ENCODE measurements around the gene CCDC185. TPM values are rescaled to one million over a fixed set of nuclear protein-coding genes. Genes with fewer than 3 reads are reported as not detected.

The CCDC185 gene
- total RNA-seq, 3 donors from 2014 or later, result not detected

DNA sequence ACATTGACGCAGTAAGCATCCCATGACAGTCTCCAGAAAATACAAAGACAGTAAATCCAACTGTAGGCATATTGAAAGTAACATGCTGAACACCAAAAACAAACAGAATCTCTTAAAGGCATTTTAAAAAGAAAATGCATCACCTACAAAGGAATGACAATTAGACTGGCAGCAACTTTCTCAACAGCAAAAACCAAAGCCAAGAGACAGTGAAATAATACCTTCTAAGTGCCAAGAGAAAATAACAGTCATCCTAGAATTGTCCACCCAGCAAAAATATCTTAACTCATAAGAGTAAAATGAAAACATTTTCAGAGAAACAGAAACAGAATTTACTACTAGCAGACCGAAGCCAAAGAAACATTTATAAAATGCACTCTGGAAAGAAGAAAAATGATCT, 20.0 kb downstream of the CCDC185 start:
- H3K36me3 ChIP-seq, result no peaks in the 10 kb centered on the region
- intact Hi-C loops (cut with DNase I; ENCODE audit: low total_unique reads), result no loop called here
- TF ChIP-seq POLR2AphosphoS5 (IDR thresholded peaks at IDR 0.05) (no peak), POLR2A (IDR thresholded peaks at IDR 0.05) (no peak)
- TF ChIP-seq, protein P1, sequence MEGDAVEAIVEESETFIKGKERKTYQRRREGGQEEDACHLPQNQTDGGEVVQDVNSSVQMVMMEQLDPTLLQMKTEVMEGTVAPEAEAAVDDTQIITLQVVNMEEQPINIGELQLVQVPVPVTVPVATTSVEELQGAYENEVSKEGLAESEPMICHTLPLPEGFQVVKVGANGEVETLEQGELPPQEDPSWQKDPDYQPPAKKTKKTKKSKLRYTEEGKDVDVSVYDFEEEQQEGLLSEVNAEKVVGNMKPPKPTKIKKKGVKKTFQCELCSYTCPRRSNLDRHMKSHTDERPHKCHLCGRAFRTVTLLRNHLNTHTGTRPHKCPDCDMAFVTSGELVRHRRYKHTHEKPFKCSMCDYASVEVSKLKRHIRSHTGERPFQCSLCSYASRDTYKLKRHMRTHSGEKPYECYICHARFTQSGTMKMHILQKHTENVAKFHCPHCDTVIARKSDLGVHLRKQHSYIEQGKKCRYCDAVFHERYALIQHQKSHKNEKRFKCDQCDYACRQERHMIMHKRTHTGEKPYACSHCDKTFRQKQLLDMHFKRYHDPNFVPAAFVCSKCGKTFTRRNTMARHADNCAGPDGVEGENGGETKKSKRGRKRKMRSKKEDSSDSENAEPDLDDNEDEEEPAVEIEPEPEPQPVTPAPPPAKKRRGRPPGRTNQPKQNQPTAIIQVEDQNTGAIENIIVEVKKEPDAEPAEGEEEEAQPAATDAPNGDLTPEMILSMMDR (IDR thresholded peaks at IDR 0.05), result no peak
- H3K27ac ChIP-seq, result no peak overlapping the region
- H3K27me3 ChIP-seq, result no peaks in the 10 kb centered on the region
- no peak for DNase-seq (ENCODE audit: low spot score in 2 of 2)
- H3K4me1 ChIP-seq, result no peaks in the 10 kb centered on the region
- no peak overlapping the region for H3K4me3 ChIP-seq
- no peaks in the 10 kb centered on the region for H3K9me3 ChIP-seq

- no peak for DNase-seq (ENCODE audit: low spot score in 2 of 2)
- Histone ChIP-seq H3K4me1 (no peaks in the 10 kb centered on the region), H3K36me3 (no peaks in the 10 kb centered on the region), H3K27me3 (no peaks in the 10 kb centered on the region), H3K27ac (no peak overlapping the region), H3K9me3 (no peaks in the 10 kb centered on the region), H3K4me3 (no peak overlapping the region)
- TF ChIP-seq POLR2A (IDR thresholded peaks at IDR 0.05), result no peak
- no peak for TF ChIP-seq POLR2AphosphoS5 (IDR thresholded peaks at IDR 0.05)
- TF ChIP-seq, protein P1 (IDR thresholded peaks at IDR 0.05), result no peak
- intact Hi-C loops (cut with DNase I; ENCODE audit: low total_unique reads), result no loop called here
These were observed 24.2 kb downstream of the CCDC185 start for GRCh38 chr1:223417444-223417843.

DNA sequence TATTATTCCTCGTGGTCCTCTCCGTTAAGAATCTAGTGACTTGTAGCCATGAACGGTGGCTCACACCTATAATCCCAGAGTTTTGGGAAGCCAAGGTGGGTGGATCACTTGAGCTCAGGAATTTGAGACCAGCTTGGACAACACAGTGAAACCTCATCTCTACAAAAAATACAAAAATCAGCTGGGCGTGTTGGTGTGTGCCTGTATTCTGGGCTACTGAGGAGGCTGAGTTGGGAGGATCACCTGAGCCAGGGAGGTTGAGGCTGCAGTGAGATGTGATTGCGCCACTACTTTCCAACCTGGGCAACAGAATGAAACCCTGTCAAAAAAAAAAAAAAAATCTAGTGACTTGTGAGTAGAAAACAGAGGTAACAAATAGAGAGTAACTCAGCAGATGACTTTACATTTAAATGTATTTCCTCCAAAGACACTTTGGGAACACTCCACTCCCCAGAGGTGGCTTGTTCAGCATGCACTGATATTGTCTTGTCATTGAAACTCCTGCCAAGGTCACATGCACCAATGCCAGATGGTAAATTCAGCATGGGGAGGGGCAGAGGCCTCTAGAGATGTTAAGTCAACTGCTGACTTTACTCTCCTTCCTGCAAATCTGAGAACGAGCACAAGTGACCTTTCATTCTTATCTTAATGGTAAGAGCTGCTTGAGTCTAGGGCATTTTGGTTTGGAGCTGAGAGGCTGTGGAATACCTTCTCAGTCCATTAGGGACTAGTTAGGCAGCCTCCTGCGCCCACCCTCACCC, 24.9 kb downstream of the CCDC185 start:
- Histone ChIP-seq H3K27me3 (no peaks in the 10 kb centered on the region), H3K36me3 (no peaks in the 10 kb centered on the region), H3K4me1 (no peaks in the 10 kb centered on the region), H3K4me3 (no peak overlapping the region), H3K9me3 (no peaks in the 10 kb centered on the region), H3K27ac (no peak overlapping the region)
- intact Hi-C loops (cut with DNase I; ENCODE audit: low total_unique reads), result no loop called here
- TF ChIP-seq, protein P1 (IDR thresholded peaks at IDR 0.05), result no peak
- TF ChIP-seq POLR2A (IDR thresholded peaks at IDR 0.05), result no peak
- no peak for TF ChIP-seq POLR2AphosphoS5 (IDR thresholded peaks at IDR 0.05)
- no peak for DNase-seq (ENCODE audit: low spot score in 2 of 2)

DNA sequence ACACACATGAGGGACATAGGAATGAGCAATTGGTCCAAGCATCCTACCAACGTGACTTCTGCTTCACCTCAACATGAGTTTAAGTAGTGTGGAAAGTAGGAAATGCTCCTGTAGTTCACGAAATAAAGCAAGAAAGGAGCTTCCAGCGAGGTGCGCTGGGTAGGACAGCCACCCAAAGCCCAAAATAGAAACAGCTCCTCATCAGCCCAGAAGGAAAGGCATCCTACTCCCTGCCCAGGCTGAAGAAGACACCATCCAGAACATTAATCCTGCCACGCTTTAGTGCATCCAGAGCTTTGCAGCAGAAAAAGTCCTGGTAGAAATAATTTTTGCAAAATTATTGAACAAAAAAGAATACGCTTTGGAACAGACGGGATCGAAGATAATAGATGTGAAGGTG, 25.9 kb downstream of the CCDC185 start:
- Histone ChIP-seq H3K27ac (no peak overlapping the region), H3K4me3 (no peak overlapping the region), H3K27me3 (no peaks in the 10 kb centered on the region), H3K4me1 (no peaks in the 10 kb centered on the region), H3K9me3 (no peaks in the 10 kb centered on the region), H3K36me3 (no peaks in the 10 kb centered on the region)
- TF ChIP-seq, protein P1 (IDR thresholded peaks at IDR 0.05), result no peak
- no peak for TF ChIP-seq POLR2A (IDR thresholded peaks at IDR 0.05)
- TF ChIP-seq POLR2AphosphoS5 (IDR thresholded peaks at IDR 0.05), result no peak
- no peak for DNase-seq (ENCODE audit: low spot score in 2 of 2)
- intact Hi-C loops (cut with DNase I; ENCODE audit: low total_unique reads), result no loop called here

DNA sequence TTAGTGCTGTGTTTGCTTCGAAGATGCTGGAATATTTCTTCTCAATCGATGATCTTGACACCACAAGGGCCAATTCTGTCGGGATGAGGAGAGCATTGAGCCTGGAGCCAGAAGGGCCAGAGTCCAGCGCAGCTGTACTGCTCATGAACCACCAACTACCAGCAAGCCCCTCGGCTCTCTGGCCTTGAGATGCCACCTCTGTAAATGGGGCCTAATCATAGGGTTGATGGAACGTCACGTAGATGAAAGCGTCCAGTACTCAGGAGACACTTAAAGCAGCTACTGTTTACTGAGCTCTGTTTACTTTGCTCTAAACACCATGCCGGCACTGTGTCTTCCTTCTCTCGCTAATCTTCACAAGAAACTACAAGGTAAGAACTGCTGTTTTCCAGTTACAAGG, 26.3 kb downstream of the CCDC185 start:
- Histone ChIP-seq H3K9me3 (no peaks in the 10 kb centered on the region), H3K27ac (no peak overlapping the region), H3K27me3 (no peaks in the 10 kb centered on the region), H3K4me1 (no peaks in the 10 kb centered on the region), H3K4me3 (no peak overlapping the region), H3K36me3 (no peaks in the 10 kb centered on the region)
- intact Hi-C loops (cut with DNase I; ENCODE audit: low total_unique reads), result no loop called here
- DNase-seq (ENCODE audit: low spot score in 2 of 2), result no peak
- TF ChIP-seq POLR2AphosphoS5 (IDR thresholded peaks at IDR 0.05) (no peak), POLR2A (IDR thresholded peaks at IDR 0.05) (no peak)
- TF ChIP-seq, protein P1 (IDR thresholded peaks at IDR 0.05), result no peak
